Measurements from ENCODE around the gene TRMT5. TPM values are rescaled to one million over a fixed set of nuclear protein-coding genes. Genes with fewer than 3 reads are reported as not detected.

TRMT5 gene
- total RNA-seq, 1 experiment from 2014 or later: 24.9 TPM

- Histone ChIP-seq H2BK5ac (ENCODE audit: insufficient read length, low read length) (no peak overlapping the region), H3K23me2 (ENCODE audit: insufficient read length, low read depth, low read length, poor library complexity, severe bottlenecking) (no peaks in the 10 kb centered on the region), H3K4me1 (ENCODE audit: insufficient read depth, low read length) (no peaks in the 10 kb centered on the region), H3K4ac (ENCODE audit: low read depth, low read length) (no peak overlapping the region), H3K14ac (ENCODE audit: insufficient read depth, low read length) (no peak overlapping the region), H4K91ac (ENCODE audit: insufficient read length, low read depth, low read length) (no peak overlapping the region), H2AK5ac (ENCODE audit: insufficient read length, low read length) (no peak overlapping the region), H3K27ac (ENCODE audit: insufficient read length, low read depth, low read length) (no peak overlapping the region), H4K8ac (replicated peaks; ENCODE audit: insufficient read length, low read depth, low read length) (no peak overlapping the region), H3K4me2 (ENCODE audit: insufficient read depth, insufficient read length, low read length) (no peak overlapping the region), H3K27me3 (ENCODE audit: insufficient read depth, low read length) (no peaks in the 10 kb centered on the region), H2BK20ac (ENCODE audit: low read depth, low read length, poor library complexity, severe bottlenecking) (no peak overlapping the region), H3K18ac (ENCODE audit: insufficient read length, low read depth, low read length) (no peak overlapping the region), H3K9ac (ENCODE audit: extremely low read depth, insufficient read length, low read length) (no peak overlapping the region), H2BK120ac (ENCODE audit: low read depth, low read length, poor library complexity, severe bottlenecking) (no peak overlapping the region), H2AFZ (ENCODE audit: low read length) (no peak overlapping the region), H3K79me1 (ENCODE audit: insufficient read depth, low read depth, low read length, poor library complexity, severe bottlenecking) (no peaks in the 10 kb centered on the region), H3K23ac (ENCODE audit: insufficient read length, low read depth, low read length) (no peak overlapping the region), H3K56ac (ENCODE audit: insufficient read length, low read depth, low read length) (no peak overlapping the region), H2BK15ac (ENCODE audit: low read depth, low read length) (no peak overlapping the region), H3K79me2 (ENCODE audit: insufficient read depth, low read length) (no peaks in the 10 kb centered on the region), H4K20me1 (ENCODE audit: control insufficient read depth, insufficient read depth, insufficient read length) (no peaks in the 10 kb centered on the region), H4K5ac (ENCODE audit: insufficient read length, low read depth, low read length) (no peak overlapping the region), H3T11ph (ENCODE audit: low read length) (no peak overlapping the region), H2BK12ac (ENCODE audit: insufficient read length, low read depth, low read length) (no peak overlapping the region), H3K9me3 (ENCODE audit: control insufficient read depth, low read depth, low read length) (no peaks in the 10 kb centered on the region)
- no CpG with 5 or more reads among the region's 8 CpGs for WGBS (ENCODE audit: extremely low coverage, insufficient read length, low lambda C conversion rate)
- no peak for DNase-seq
- TF ChIP-seq, protein P1, sequence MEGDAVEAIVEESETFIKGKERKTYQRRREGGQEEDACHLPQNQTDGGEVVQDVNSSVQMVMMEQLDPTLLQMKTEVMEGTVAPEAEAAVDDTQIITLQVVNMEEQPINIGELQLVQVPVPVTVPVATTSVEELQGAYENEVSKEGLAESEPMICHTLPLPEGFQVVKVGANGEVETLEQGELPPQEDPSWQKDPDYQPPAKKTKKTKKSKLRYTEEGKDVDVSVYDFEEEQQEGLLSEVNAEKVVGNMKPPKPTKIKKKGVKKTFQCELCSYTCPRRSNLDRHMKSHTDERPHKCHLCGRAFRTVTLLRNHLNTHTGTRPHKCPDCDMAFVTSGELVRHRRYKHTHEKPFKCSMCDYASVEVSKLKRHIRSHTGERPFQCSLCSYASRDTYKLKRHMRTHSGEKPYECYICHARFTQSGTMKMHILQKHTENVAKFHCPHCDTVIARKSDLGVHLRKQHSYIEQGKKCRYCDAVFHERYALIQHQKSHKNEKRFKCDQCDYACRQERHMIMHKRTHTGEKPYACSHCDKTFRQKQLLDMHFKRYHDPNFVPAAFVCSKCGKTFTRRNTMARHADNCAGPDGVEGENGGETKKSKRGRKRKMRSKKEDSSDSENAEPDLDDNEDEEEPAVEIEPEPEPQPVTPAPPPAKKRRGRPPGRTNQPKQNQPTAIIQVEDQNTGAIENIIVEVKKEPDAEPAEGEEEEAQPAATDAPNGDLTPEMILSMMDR (conservative IDR thresholded peaks at IDR 0.05): no peak
- Mint-ChIP-seq H3K4me3 (no peak overlapping the region), H3K9me3 (no peaks in the 10 kb centered on the region), H3K4me1 (peaks cover 12% of the 10 kb centered on the region in 2 experiments; a peak in 3 of 4 replicates), H3K27me3 (ENCODE audit: low read depth) (no peaks in the 10 kb centered on the region; the same call in 1 of the 2 replicates), H3K36me3 (ENCODE audit: insufficient read depth in 1 of 3, low read depth in 3 of 3) (no peaks in the 10 kb centered on the region), H3K27ac (no peak overlapping the region; a peak in 2 of 7 replicates)
Measured at GRCh38 chr14:60933920-60934655, 46.8 kb downstream of the TRMT5 start.
